Chondrocyte (in vitro differentiated cells): ENCODE measurements around the gene VTA1. TPM values are rescaled to one million over a fixed set of nuclear protein-coding genes. Genes with fewer than 3 reads are reported as not detected.

ENCODE experiments used
- DNase-seq: peaks from one replicate; pipeline ENCODE4 v3.0.0; 2021; ENCODE audit warnings: mixed read lengths, low spot score
- H3K27ac Mint-ChIP-seq: one replicate; pipeline ENCODE4 v1.8.0; 2021; ENCODE audit warnings: mild to moderate bottlenecking, moderate library complexity, mixed read lengths; ENCODE audit not compliant: unreplicated experiment
- H3K27me3 Mint-ChIP-seq: 2 replicates; pipeline ENCODE4 v1.8.0; 2021; ENCODE audit warnings: low read depth, mixed read lengths
- H3K36me3 Mint-ChIP-seq: 2 replicates; pipeline ENCODE4 v1.8.0; 2021; ENCODE audit warnings: low read depth, mixed read lengths
- H3K4me1 Mint-ChIP-seq: 2 replicates; pipeline ENCODE4 v1.8.0; 2021; ENCODE audit warnings: low read depth, mild to moderate bottlenecking, mixed read lengths
- H3K4me3 Mint-ChIP-seq: one replicate; pipeline ENCODE4 v1.8.0; 2021; ENCODE audit warnings: mild to moderate bottlenecking, moderate library complexity, mixed read lengths; ENCODE audit not compliant: unreplicated experiment
- H3K9me3 Mint-ChIP-seq: 2 replicates; pipeline ENCODE4 v1.8.0; 2021; ENCODE audit warnings: low read depth, mixed read lengths
- CTCF ChIP-seq: fragments of 200-600 bp; sonication (generic); IDR thresholded peaks from 2 replicates; pipeline ENCODE4 v1.5.0; 2021; ENCODE audit warnings: antibody characterized with exemption, mild to moderate bottlenecking, moderate library complexity
- total RNA-seq: library from RNA; stranded (reverse); gene quantifications from 3 replicates; pipeline ENCODE4 v1.2.1, GENCODE V29; 2021

VTA1 gene
- total RNA-seq, 1 donor from 2014 or later: 39.3 TPM

GRCh38 chr6:142249266-142249665, 102.2 kb downstream of the VTA1 start:
- TF ChIP-seq CTCF: no peak
- H3K36me3 Mint-ChIP-seq: peaks cover 1% of the 10 kb centered on the region

DNA sequence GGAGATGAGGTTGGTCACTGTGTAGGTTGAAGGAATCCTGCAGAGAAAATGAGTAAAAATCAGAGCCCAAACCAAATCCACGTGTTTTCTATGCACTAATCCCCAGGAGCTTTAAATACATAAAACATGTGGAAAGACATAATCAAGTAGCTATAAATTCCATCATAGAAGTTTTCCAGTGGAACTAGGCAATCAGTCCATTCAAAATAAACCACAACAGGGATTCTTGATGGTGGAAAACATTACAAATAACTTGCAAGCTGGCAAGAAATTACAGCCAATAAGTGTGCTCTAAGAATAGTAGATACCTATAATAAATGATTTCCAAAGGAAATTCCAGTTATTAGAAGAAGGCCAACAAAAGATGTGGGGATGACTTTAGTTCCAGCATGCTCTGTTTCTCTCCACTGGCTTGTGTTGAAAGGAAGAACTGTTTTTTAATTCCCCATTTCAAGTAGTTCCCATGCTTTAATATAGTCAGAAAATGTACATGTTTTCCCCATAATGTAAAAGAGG, 104.9 kb downstream of the VTA1 start:
- no peaks in the 10 kb centered on the region for H3K27me3 Mint-ChIP-seq
- H3K4me1 Mint-ChIP-seq: peaks cover 12% of the 10 kb centered on the region
- no peak for TF ChIP-seq CTCF

More at GRCh38 chr6:142249266-142249665, 102.2 kb downstream of the VTA1 start:
- H3K27me3 Mint-ChIP-seq: no peaks in the 10 kb centered on the region
- no peaks in the 10 kb centered on the region for H3K4me1 Mint-ChIP-seq
- no peak overlapping the region for H3K4me3 Mint-ChIP-seq
- no peak overlapping the region for H3K27ac Mint-ChIP-seq
- DNase-seq: no peak
- no peaks in the 10 kb centered on the region for H3K9me3 Mint-ChIP-seq

DNA sequence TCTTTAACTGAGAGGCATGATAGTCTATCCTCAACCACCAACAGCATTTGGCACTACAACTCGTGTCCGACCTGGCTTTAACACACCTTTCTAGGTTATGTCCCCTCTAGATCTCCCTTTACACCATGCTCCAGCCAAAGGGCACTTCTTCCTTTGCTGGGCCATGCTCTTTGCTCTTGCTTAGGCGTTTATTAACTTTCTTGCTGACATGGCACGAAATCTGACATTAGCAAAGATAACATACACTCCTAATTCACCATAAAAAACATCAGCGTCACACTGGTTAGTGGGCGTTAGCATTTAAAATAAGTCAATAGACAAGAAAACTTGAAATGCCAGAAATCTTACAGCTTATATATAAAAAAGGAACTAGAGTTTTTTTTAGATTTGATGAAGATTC, 107.5 kb downstream of the VTA1 start:
- H3K4me3 Mint-ChIP-seq: no peak overlapping the region
- H3K4me1 Mint-ChIP-seq: peaks cover 12% of the 10 kb centered on the region
- DNase-seq: no peak
- no peak for TF ChIP-seq CTCF
- no peak overlapping the region for H3K27ac Mint-ChIP-seq
- no peaks in the 10 kb centered on the region for H3K27me3 Mint-ChIP-seq
- H3K36me3 Mint-ChIP-seq: no peaks in the 10 kb centered on the region
- no peaks in the 10 kb centered on the region for H3K9me3 Mint-ChIP-seq

More for the DNA sequence above, 104.9 kb downstream of the VTA1 start:
- Mint-ChIP-seq H3K27ac (no peak overlapping the region), H3K36me3 (no peaks in the 10 kb centered on the region), H3K9me3 (no peaks in the 10 kb centered on the region), H3K4me3 (no peak overlapping the region)
- DNase-seq: no peak

GRCh38 chr6:142255785-142256184, 108.7 kb downstream of the VTA1 start:
- Mint-ChIP-seq H3K27me3 (no peaks in the 10 kb centered on the region), H3K9me3 (no peaks in the 10 kb centered on the region), H3K27ac (peak overlapping the region; percentile 41), H3K4me1 (peaks cover 12% of the 10 kb centered on the region), H3K4me3 (no peak overlapping the region), H3K36me3 (no peaks in the 10 kb centered on the region)
- no peak for TF ChIP-seq CTCF
- no peak for DNase-seq

- peaks cover 12% of the 10 kb centered on the region for H3K4me1 Mint-ChIP-seq
- TF ChIP-seq CTCF: no peak
- H3K27ac Mint-ChIP-seq: no peak overlapping the region
- H3K4me3 Mint-ChIP-seq: no peak overlapping the region
- no peaks in the 10 kb centered on the region for H3K36me3 Mint-ChIP-seq
- no peaks in the 10 kb centered on the region for H3K27me3 Mint-ChIP-seq
- no peak for DNase-seq
- H3K9me3 Mint-ChIP-seq: no peaks in the 10 kb centered on the region
Measured at GRCh38 chr6:142258305-142258704, 111.2 kb downstream of the VTA1 start.
